ENCODE measurements around the gene FIG4. TPM values are rescaled to one million over a fixed set of nuclear protein-coding genes. Genes with fewer than 3 reads are reported as not detected.
A peak's percentile ranks its signal among the peaks of the same experiment; 100 is the strongest.
"Not testable (repeated sequence)": the region's sequence is repeated elsewhere in the genome, so short reads cannot be mapped to it uniquely, and the experiment has no call there.

The FIG4 gene
- total RNA-seq, 4 donors from 2014 or later, result 6.9 to 17.1 (median 10.6) TPM

GRCh38 chr6:109676724-109677123 lies 14.4 kb upstream of the FIG4 start:
- no peak for TF ChIP-seq POLR2A (IDR thresholded peaks at IDR 0.05)
- TF ChIP-seq, protein P1, sequence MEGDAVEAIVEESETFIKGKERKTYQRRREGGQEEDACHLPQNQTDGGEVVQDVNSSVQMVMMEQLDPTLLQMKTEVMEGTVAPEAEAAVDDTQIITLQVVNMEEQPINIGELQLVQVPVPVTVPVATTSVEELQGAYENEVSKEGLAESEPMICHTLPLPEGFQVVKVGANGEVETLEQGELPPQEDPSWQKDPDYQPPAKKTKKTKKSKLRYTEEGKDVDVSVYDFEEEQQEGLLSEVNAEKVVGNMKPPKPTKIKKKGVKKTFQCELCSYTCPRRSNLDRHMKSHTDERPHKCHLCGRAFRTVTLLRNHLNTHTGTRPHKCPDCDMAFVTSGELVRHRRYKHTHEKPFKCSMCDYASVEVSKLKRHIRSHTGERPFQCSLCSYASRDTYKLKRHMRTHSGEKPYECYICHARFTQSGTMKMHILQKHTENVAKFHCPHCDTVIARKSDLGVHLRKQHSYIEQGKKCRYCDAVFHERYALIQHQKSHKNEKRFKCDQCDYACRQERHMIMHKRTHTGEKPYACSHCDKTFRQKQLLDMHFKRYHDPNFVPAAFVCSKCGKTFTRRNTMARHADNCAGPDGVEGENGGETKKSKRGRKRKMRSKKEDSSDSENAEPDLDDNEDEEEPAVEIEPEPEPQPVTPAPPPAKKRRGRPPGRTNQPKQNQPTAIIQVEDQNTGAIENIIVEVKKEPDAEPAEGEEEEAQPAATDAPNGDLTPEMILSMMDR (IDR thresholded peaks at IDR 0.05), result no peak
- 100% methylated on average over 1 of the region's 1 CpG for WGBS, 2 donors
- DNase-seq (ENCODE audit: low spot score in 2 of 2), result no peak
- intact Hi-C loops (cut with DNase I; ENCODE audit: low total_unique reads), result loop anchor here (10.0 kb wide), 1 partner anchor 162 kb away; no protein-coding TSS in a partner anchor
- no peak overlapping the region for H3K4me3 ChIP-seq (ENCODE audit: low read depth, poor library complexity, severe bottlenecking)

DNA sequence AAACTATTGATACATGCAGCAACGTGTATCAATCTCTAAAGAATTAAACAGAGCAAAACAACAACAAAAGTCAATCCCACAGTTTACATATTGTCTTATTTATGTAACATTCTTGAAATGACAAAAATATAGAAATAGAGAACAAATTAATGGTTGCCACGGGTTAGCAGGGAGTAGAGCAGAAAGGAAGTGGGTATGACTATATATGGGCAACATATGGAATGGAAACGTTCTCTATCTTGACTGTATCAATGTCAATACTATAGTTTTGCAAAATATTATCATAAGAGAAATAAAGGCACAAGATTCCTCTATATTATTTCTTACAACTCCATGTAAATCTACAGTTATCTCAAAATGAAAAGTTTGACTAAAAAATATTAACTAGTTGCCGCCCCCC lies 12.9 kb upstream of the FIG4 start:
- no peak for DNase-seq (ENCODE audit: low spot score in 2 of 2)
- intact Hi-C loops (cut with DNase I; ENCODE audit: low total_unique reads), result loop anchor here (10.0 kb wide), 1 partner anchor 163 kb away; no protein-coding TSS in a partner anchor
- 76 to 81% methylated on average over 4 of the region's 4 CpGs for WGBS, 2 donors

DNA sequence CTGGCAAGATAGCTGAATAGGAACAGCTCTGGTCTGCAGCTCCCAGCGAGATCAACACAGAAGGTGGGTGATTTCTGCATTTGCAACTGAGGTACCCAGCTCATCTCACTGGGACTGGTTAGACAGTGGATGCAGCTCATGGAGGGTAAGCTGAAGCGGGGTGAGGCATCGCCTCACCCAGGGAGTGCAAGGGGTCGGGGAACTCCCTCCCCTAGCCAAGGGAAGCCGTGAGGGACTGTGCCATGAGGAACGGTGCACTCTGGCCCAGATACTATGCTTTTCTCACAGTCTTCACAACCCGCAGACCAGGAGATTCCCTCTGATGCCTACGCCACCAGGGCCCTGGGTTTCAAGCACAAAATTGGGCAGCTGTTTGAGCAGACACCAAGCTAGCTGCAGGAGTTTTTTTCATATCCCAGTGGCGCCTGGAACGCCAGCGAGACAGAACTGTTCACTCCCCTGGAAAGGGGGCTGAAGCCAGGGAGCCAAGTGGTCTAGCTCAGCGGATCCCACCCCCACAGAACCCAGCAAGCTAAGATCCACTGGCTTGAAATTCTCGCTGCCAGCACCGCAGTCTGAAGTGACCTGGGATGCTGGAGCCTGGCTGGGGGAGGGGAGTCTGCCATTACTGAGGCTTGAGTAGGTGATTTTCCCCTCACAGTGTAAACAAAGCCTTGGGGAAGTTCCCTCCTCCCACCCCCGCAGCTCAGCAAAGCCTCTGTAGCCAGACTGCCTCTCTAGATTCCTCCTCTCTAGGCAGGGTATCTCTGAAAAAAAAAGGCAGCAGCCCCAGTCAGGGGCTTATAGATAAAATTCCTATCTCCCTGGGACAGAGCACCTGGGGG lies 12.2 kb upstream of the FIG4 start:
- 78 to 87% methylated on average over 11 to 15 of the region's 15 CpGs for WGBS, 2 donors
- intact Hi-C loops (cut with DNase I; ENCODE audit: low total_unique reads), result loop anchor here (10.0 kb wide), 1 partner anchor 164 kb away; no protein-coding TSS in a partner anchor
- DNase-seq (ENCODE audit: low spot score in 2 of 2); H3K4me3 ChIP-seq (ENCODE audit: low read depth, poor library complexity, severe bottlenecking): not testable (repeated sequence)

More for the DNA sequence above, 12.9 kb upstream of the FIG4 start:
- TF ChIP-seq, protein P1 (IDR thresholded peaks at IDR 0.05), result no peak
- TF ChIP-seq POLR2A (IDR thresholded peaks at IDR 0.05), result no peak
- H3K4me3 ChIP-seq (ENCODE audit: low read depth, poor library complexity, severe bottlenecking), result no peak overlapping the region

GRCh38 chr6:109686566-109687265 lies 4.4 kb upstream of the FIG4 start:
- intact Hi-C loops (cut with DNase I; ENCODE audit: low total_unique reads), result no loop called here
- TF ChIP-seq, protein P1 (IDR thresholded peaks at IDR 0.05), result no peak
- no peak for TF ChIP-seq POLR2A (IDR thresholded peaks at IDR 0.05)
- 92 to 96% methylated on average over 1 of the region's 1 CpG for WGBS, 2 donors
- DNase-seq (ENCODE audit: low spot score in 2 of 2), result no peak
- no peak overlapping the region for H3K4me3 ChIP-seq (ENCODE audit: low read depth, poor library complexity, severe bottlenecking)

- TF ChIP-seq, protein P1 (IDR thresholded peaks at IDR 0.05), result no peak
- TF ChIP-seq POLR2A (IDR thresholded peaks at IDR 0.05), result no peak
- peak in 1 of 2 donors; percentile 34 for DNase-seq (ENCODE audit: low spot score in 2 of 2)
- H3K4me3 ChIP-seq (ENCODE audit: low read depth, poor library complexity, severe bottlenecking), result no peak overlapping the region
- intact Hi-C loops (cut with DNase I; ENCODE audit: low total_unique reads), result no loop called here
- 17 to 21% methylated on average over 2 of the region's 2 CpGs for WGBS, 2 donors
Observed at GRCh38 chr6:109687271-109687761, 3.8 kb upstream of the FIG4 start.

- DNase-seq (ENCODE audit: low spot score in 2 of 2), result peak in 1 of 2 donors; percentile 91
- peak overlapping the region; percentile 80 for H3K4me3 ChIP-seq (ENCODE audit: low read depth, poor library complexity, severe bottlenecking)
- intact Hi-C loops (cut with DNase I; ENCODE audit: low total_unique reads), result no loop called here
- WGBS, 2 donors, result 1% methylated on average over 24 of the region's 24 CpGs
- TF ChIP-seq POLR2A (IDR thresholded peaks at IDR 0.05), result no peak
- TF ChIP-seq, protein P1 (IDR thresholded peaks at IDR 0.05), result no peak
Observed at GRCh38 chr6:109690373-109690736, 741 bp upstream of the FIG4 start.

Data from lower leg skin (tissue), 4 donors.